ENCODE results near the gene ATF1. TPM values are rescaled to one million over a fixed set of nuclear protein-coding genes. Genes with fewer than 3 reads are reported as not detected.
A peak's percentile ranks its signal among the peaks of the same experiment; 100 is the strongest.

ATF1 gene
- total and polyA plus RNA-seq, 10 of the 15 experiments (the other 5 are each of a cell fraction or from before 2014, with no cell fraction given), result 15.4 to 92.0 (median 33.6) TPM

DNA sequence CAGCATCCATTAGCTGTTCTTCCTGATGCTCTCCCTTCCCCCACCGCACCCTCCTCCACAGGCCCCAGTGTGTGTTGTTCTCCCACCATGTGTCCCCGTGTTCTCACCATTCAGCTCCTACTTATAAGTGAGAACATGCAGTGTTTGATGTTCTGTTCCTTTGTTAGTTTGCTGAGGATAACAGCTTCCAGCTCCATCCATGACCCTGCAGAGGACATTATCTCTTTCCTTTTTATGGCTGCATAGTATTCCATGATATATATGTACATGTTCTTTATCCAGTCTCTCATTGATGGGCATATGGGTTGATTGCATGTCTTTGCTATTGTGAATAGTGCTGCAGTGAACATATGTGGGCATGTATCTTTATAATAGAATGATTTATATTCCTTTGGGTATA lies 9.0 kb downstream of the ATF1 start:
- Histone ChIP-seq H2AFZ (ENCODE audit: control insufficient read depth, low read depth, low read length) (no peak overlapping the region), H3K9me3 (replicated peaks; ENCODE audit: control insufficient read depth, insufficient read depth, low read length) (no peaks in the 10 kb centered on the region; the same call in 2 of the 3 replicates), H4K20me1 (ENCODE audit: control insufficient read depth, insufficient read depth) (no peaks in the 10 kb centered on the region), H3K9ac (ENCODE audit: control insufficient read depth, insufficient read depth, low read length) (no peak overlapping the region), H3K4me1 (ENCODE audit: control insufficient read depth, insufficient read depth, low read length) (no peaks in the 10 kb centered on the region), H3K4me2 (ENCODE audit: control insufficient read depth, insufficient read depth) (no peak overlapping the region), H3K27ac (ENCODE audit: control insufficient read depth, insufficient read depth) (no peak overlapping the region), H3K27me3 (replicated peaks in 1 of 2; ENCODE audit: control insufficient read depth in 2 of 2, insufficient read depth in 2 of 2, low read length in 1 of 2) (no peaks in the 10 kb centered on the region), H3K36me3 (ENCODE audit: control insufficient read depth in 2 of 2, insufficient read depth in 2 of 2, low read length in 1 of 2) (no peaks in the 10 kb centered on the region; a peak in 3 of 4 replicates), H3K4me3 (no peak overlapping the region), H3K79me2 (ENCODE audit: control insufficient read depth, insufficient read depth, low read length) (peaks cover 19% of the 10 kb centered on the region)
- ATAC-seq (no peak), FAIRE-seq (no peak), DNase-seq (ENCODE audit: low read depth, low spot score) (no peak)
- SMC1A ChIA-PET (ENCODE audit: uncharacterized antibody, unreplicated experiment), result interaction anchor here (1.6 kb wide), 1 partner anchor 8 kb away, joined by 7 read pairs; no protein-coding TSS in a partner anchor
- RAD21 ChIA-PET (ENCODE audit: unreplicated experiment), result no interaction called here
- 92% methylated on average over 2 of the region's 2 CpGs for WGBS (ENCODE audit: insufficient coverage, insufficient replicate concordance, low lambda C conversion rate, missing lambda C conversion rate)
- POLR2A ChIA-PET, result no interaction called here
- BruUV-seq (replicated peaks), result no TSS peak
- TF ChIP-seq HCFC1 (IDR thresholded peaks at IDR 0.05; ENCODE audit: low read length), result no peak
- TF ChIP-seq RB1 (IDR thresholded peaks at IDR 0.05; ENCODE audit: borderline replicate concordance), result no peak
- TF ChIP-seq ZNF217 (IDR thresholded peaks at IDR 0.05), result 0 out of 2 replicates have a peak, but pooled peaks have one; percentile 42
- TF ChIP-seq POLR2AphosphoS2 (IDR thresholded peaks at IDR 0.05; ENCODE audit: low read depth, low read length), result no peak
- TF ChIP-seq ESRRA (IDR thresholded peaks at IDR 0.05; ENCODE audit: low read length), result no peak
- no peak for TF ChIP-seq DPF2 (IDR thresholded peaks at IDR 0.05)
- intact Hi-C loops (cut with micrococcal nuclease; ENCODE audit: unreplicated experiment) (no loop called here), in situ Hi-C loops (cut with MboI) (no loop called here)
- CTCF ChIA-PET, result interaction anchor here (1.3 kb wide), 1 partner anchor 568 kb away, joined by 4 read pairs; no protein-coding TSS in a partner anchor

DNA sequence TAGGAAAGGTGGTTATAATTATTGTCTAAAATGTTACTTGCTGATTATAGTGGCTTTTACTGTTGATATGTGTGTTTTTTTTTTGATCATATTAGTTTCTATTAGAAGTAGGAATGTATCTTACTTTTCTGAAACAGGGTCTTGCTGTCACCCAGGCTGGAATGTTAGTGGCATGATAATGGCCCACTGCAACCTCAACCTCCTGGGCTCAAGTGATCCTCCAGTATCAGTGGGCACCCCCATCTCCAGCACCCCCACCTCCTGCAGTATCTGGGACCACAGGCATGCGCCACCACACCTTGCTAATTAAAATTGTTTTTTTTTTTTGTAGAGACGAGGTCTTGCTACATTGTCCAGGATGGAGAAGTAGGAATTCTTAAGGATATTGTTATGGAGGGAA lies 11.3 kb downstream of the ATF1 start:
- ChIA-PET POLR2A (interaction anchor here (0.6 to 1.7 kb wide), 3 partner anchors 10 to 317 kb away, joined by 3 to 6 read pairs (median 5); partner anchors contain the start of gene SLC11A2), CTCF (interaction anchor here (0.9 kb wide), 1 partner anchor 251 kb away, joined by 3 read pairs; the partner anchor contains the start of gene SLC11A2), SMC1A (ENCODE audit: uncharacterized antibody, unreplicated experiment) (interaction anchor here (0.6 to 0.9 kb wide), 2 partner anchors 212 to 579 kb away, joined by 3 read pairs; no protein-coding TSS in a partner anchor), RAD21 (ENCODE audit: unreplicated experiment) (interaction anchor here (1.3 kb wide), 2 partner anchors 10 to 234 kb away, joined by 3 read pairs; no protein-coding TSS in a partner anchor)
- intact Hi-C loops (cut with micrococcal nuclease; ENCODE audit: unreplicated experiment) (no loop called here), in situ Hi-C loops (cut with MboI) (no loop called here)
- Histone ChIP-seq H3K4me2 (ENCODE audit: control insufficient read depth, insufficient read depth) (no peak overlapping the region), H3K27ac (ENCODE audit: control insufficient read depth, insufficient read depth) (no peak overlapping the region), H3K36me3 (ENCODE audit: control insufficient read depth in 2 of 2, insufficient read depth in 2 of 2, low read length in 1 of 2) (no peaks in the 10 kb centered on the region; a peak in 3 of 4 replicates), H3K27me3 (replicated peaks in 1 of 2; ENCODE audit: control insufficient read depth in 2 of 2, insufficient read depth in 2 of 2, low read length in 1 of 2) (no peaks in the 10 kb centered on the region), H3K4me1 (ENCODE audit: control insufficient read depth, insufficient read depth, low read length) (no peaks in the 10 kb centered on the region), H4K20me1 (ENCODE audit: control insufficient read depth, insufficient read depth) (no peaks in the 10 kb centered on the region), H3K4me3 (no peak overlapping the region), H2AFZ (ENCODE audit: control insufficient read depth, low read depth, low read length) (no peak overlapping the region), H3K9ac (ENCODE audit: control insufficient read depth, insufficient read depth, low read length) (no peak overlapping the region), H3K79me2 (ENCODE audit: control insufficient read depth, insufficient read depth, low read length) (peaks cover 12% of the 10 kb centered on the region), H3K9me3 (replicated peaks; ENCODE audit: control insufficient read depth, insufficient read depth, low read length) (no peaks in the 10 kb centered on the region; the same call in 2 of the 3 replicates)
- FAIRE-seq (no peak), DNase-seq (ENCODE audit: low read depth, low spot score) (no peak), ATAC-seq (no peak)
- WGBS (ENCODE audit: insufficient coverage, insufficient replicate concordance, low lambda C conversion rate, missing lambda C conversion rate), result 93% methylated on average over 2 of the region's 2 CpGs
- BruUV-seq (replicated peaks), result no TSS peak
- TF ChIP-seq ZNF24 (IDR thresholded peaks at IDR 0.05), result no peak

Measured in GM12878 (cell line).